HG02885 (cell line): ENCODE measurements around the gene PIGQ.

ENCODE experiments used
- ATAC-seq: cut with Tn5 transposase; IDR thresholded peaks from one replicate; pipeline ENCODE4 v1.9.1; 2021; ENCODE audit warnings: mild to moderate bottlenecking; ENCODE audit not compliant: unreplicated experiment, poor library complexity

PIGQ gene

DNA sequence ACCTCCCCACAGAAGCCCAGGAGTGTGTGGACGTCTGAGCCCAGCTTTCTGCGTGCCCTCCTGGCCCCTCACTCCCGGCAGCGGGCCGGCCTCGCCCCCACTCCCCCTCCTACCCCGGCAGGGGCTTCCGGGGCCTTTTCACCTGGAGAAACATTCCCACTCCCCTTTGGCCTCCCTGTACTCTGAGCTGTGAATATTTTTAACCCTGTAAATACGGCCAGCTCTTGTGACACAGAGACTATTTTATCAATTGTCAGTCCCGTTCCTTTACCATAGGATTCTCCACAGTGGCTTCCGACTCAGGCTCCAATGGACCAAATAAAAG, 15.5 kb upstream of the PIGQ start:
- no peak for ATAC-seq

- ATAC-seq = no peak
Observed at GRCh38 chr16:554640-555365, 15.0 kb upstream of the PIGQ start.

DNA sequence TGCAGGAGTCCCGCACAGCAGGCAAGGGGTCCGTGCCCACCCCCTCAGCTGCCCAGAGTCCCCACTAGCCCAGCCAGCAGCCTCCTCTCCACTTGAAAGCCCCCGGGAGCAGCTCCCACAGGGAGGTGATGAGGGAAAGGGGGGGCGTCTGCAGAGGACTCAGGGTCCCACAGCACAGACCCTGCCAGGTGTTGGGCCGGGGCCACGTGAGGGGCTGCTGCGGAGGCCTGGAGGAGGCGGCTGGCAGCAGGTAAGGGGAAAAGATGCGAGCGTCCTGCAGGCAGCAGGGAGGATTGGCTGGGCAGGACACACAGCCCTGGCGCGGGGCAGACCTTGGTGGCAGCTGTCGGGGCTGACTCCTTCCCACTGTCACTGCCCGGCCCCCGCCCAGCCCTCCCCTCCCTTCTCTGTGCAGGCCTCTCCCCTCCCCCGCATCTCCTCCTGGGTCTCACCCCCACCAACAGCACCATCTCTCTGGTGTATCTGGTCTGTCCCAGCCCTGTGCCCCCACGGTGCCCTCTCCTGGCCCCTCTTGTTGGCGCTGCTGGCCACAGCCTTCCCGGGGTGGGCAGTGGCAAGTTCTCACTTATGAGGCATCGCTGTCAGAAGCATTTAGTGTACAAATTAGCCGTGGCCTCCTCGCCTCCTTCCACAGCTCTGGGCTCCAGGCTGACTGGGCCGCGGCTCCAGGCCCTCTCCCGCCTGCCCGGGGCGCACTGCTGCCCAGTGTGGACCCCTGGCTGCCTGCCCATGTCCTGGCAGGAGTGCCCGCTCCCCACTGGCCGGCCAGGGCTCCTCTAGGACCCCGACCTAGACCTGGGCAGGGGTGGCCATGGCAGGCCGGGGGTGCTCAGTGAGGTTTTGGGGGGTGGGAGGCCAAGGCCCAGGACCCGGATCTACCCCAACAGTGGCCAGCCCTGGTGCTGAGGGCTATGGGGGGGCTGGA, 14.0 kb upstream of the PIGQ start:
- no peak for ATAC-seq

GRCh38 chr16:556474-557173, 13.1 kb upstream of the PIGQ start:
- ATAC-seq = no peak

DNA sequence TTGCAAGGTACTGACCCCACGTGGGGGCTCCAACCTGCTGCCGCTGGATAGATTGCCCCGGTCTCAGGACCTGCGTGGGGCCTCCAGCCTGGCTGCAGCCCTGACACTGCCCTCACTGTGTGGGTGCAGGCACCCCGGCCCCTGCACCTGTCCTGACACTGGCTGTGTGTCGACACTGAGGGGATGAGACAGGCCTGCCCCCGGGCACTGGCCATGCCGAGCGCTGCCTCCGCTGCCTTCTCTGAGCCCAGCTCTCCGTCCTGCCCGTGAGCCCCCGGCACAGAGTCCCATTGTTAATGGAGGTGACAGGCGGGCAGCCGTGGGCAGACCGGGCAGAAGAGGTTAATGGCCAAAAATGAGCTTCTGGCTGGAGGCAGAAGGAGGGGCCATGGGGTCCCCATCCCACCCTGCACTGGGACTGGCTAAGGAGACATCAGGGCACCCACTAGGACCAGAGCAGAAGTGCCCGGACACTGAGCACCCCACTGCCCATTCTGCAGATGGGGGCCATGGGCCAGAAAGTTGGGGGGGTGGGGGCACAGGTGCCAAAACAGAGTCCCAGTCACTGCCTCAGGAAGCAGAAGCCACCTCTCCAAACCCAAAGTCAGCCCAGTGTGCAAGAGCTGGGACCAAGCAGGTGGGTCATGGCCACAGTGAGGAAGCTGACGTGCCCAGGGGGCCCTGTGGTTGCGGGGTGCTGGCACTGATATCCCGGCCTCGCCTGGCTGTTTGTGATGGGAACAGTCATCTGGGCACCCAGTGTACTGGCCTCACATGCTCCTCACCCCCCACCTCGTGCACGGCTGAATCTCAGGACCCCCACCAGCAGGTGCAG, 12.1 kb upstream of the PIGQ start:
- ATAC-seq = no peak

DNA sequence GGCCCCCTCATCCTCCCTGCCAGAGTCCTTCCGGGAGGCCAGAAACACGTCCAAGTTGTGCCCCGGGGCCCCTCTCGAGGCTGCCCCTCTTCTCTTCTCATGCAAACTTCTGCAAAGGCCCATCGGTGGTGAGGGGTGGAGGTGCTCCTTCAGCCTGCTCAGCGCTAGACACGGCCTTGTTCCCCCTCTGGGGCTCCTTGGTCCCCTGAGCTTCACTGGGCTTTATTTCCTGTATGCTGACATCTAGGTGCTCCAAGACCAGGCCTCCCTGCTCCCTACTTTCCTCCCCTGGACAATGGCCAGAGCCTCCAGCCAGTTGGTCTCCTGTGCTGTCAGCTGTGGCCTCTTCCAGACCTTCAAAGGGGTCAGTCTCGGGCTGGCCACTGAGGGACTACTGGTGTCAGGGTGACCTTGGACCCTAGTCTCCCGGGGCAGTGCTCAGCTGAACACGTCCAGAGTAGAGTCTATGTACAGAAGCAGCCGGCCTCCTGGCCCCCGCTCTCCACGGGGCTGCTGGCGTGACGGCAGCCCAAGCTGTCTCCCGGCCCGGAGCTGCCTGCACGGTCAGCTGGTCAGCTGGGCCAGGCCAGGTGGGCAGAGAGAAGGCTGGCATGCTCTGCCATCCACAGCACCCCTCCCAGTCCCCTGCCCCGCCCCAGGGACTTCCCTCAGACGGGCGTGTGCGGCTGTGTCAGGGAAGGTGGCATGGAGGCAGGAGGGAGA, 11.3 kb upstream of the PIGQ start:
- no peak for ATAC-seq

DNA sequence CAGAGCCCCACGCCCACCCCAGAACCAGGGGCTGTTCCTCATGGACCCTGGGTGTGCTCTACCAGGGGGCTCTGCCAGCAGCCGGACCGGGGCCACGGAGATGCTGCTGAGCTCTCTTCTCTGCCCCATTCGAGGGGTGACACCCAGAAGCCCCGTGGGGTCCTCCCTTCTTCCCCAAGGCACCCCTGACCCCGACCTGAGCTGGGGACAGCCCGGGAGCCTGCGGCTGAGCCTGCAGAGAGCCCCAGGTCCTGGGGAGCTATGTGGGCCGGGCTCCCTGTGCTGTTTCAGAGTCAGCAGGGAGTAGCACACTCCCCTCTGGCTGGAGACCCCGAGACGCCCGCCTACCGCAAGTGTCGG, 10.8 kb upstream of the PIGQ start:
- ATAC-seq = no peak

GRCh38 chr16:559411-560203, 10.2 kb upstream of the PIGQ start:
- ATAC-seq = no peak

DNA sequence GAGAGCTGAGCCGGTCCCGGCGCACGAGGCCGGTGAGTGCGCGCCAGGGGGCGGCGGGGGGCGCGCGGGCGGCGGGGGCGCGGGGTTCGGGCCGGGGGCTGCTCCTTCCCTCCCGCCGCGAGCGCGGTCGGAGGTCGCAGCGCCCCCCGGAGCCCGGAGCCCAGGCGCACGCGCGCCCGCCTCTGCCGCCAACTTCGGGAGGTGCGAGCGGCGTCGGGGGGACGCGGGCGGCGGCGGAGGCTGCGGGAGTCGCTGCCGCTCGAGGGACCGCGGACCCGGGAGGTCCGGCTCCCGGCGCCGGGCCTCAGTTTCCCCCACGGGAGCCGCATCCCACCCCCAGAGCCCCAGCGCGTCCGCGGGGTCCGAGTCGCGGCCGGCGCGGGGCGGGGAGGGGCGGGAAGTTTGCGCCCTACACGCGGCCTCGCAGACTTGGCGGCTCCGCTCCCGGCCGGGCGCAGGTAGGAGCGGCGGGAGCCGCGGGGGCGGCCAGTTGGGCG, 9.5 kb upstream of the PIGQ start, which contains the start of gene PRR35:
Gene PRR35 (plus strand): TSS at position 191 of the 497 bp plus-strand sequence. CDS start 2,901 bp downstream, outside the sequence.
- no peak for ATAC-seq

DNA sequence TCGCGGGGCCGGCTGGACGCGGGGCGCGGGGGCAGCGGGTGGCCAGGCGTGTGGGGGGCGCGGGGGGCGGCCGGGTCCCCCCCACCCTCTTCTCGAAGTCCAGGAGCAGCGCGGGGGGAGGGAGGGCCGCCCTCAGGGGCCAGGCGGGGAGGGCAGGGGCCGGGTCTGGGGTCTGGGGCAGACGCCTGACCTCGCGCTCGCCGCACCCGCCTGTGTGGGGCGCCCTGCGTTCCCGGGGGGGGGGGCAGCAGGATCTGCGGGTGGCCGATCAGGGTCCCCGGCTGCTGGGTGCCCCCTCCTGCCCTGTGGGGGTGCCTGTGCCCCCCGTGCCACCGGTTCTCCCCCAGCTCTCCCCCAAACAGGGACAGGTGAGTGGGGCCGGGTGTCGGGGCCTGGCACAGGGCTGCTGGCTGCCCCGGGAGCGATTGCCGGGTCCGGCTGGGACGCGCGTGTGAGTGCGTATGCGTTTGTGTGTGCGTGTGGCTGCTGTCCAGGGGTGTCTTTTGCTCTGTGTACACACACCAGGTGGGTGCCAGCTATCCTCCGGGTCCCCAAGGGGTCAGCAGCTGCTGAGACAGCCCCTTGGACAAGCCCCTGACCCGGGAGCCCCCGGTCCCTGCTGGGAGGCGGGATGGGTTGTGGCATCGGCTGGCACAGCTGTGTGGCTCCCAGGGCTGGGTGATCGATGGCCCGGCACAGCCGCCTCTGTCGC, 8.9 kb upstream of the PIGQ start:
- ATAC-seq = no peak

GRCh38 chr16:561413-561794, 8.4 kb upstream of the PIGQ start:
- no peak for ATAC-seq

DNA sequence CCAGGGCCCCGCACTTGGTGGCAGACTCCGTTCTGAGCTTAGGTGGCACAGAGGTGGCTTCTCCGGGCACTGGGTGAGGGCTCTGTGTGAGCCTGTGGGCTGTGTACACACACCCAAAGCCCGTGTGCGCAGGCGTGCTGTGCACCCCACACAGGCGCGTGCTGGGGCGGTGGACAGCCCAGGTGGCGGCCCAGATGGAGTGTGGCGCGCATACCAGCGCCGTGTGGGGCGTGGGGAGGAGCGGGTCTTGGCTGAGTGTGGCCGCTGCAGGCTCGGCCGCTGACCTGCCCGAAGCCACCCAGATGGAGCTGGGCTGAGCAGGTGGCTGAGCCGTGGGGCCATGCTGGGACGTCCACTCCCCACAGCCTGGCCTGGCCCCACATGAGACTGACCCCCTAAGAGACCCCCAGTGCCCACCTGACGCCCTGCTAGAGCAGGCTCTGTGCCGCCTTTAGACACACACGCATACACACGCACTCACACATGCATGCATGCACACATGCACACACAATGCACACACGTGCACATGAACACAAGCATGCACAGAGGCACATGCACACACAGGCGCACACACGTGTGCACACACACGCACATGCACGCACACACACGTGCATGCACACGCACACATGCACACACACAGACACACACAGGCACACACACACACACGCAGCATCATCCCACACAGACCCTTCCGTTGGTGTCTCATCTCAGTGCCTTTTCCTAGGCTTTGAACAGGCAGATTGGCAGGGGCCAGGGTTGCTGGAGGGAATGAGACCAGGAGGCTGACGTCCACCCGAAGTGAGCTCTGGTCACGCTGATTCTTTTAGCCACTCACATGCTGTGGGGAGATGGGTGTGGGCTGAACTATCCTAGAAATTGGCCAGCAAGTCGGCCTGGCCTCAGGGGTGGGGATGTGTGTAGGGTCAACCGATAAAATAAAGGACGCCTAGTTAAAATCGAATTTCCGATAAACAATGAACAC, 7.5 kb upstream of the PIGQ start:
- no peak for ATAC-seq

DNA sequence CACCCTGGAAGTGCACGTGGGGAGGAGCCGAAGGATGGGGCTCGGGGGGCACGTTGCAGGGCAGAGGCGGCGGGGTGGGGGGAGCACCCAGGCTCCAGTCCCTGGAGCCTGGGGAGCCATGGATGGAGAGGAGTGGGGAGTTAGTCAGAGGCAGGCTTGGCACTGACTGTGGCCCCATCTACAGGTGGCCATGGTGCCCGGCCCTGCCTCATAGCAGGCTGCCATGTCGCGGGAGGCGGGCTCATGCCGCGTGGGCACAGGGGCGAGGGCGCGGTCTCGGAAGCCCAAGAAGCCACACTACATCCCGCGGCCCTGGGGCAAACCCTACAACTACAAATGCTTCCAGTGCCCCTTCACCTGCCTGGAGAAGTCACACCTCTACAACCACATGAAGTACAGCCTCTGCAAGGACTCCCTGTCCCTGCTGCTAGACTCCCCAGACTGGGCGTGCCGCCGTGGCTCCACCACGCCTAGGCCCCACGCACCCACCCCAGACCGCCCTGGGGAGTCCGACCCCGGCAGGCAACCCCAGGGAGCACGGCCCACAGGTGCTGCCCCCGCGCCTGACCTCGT, 6.6 kb upstream of the PIGQ start:
- no peak for ATAC-seq

- ATAC-seq = no peak
Observed at GRCh38 chr16:564690-565418, 4.9 kb upstream of the PIGQ start.

DNA sequence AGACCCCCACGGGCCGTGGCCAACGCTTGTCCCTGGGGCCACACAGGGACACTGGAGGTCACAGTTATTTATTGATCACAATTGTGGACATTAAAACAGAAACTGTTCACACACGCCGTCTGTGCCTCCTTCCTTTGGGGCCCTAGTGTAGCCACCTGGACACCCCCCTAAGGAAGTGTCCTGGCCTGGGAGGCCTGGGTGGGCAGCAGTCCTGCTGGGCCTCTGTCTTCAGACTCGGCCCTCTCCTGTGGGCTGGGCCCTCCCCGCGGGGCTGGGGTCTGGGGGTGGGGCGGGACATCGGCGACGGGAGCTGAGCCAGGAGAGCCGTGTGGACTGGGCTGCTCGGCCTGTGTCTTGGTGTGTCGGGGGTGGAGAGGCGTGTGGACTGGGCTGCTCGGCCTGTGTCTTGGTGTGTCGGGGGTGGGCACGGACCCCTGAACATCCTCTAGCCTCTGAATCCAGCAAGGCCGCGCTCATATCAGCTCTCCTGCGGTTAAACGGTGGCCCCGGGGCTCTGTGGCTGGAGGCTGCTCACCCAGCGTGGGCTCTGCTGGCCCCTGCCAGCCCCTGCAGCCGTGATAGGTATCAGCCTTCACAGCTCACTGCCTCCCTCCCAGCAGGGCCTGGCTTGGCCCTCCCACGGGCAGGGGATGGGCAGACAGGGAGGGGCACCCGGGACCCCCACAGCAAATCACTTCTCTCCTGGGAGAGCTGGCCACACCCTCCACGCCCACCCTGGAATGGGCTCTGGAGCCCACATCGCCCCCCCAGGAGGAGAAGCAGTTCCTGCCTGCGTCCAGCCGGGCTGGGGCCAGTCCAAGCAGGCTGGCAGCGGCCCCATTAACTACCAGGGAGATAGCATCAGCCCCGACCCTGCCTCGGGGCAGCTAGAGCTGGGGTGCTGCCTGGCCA, 4.1 kb upstream of the PIGQ start:
- ATAC-seq = no peak
